NCI-H748 (cell line): ENCODE results near the gene GPHA2.

ENCODE experiments used
- DNase-seq: peaks from one replicate; lab custom pipeline; 2025; ENCODE audit not compliant: unreplicated experiment; lab: John Stamatoyannopoulos, UW

GPHA2 gene

DNA sequence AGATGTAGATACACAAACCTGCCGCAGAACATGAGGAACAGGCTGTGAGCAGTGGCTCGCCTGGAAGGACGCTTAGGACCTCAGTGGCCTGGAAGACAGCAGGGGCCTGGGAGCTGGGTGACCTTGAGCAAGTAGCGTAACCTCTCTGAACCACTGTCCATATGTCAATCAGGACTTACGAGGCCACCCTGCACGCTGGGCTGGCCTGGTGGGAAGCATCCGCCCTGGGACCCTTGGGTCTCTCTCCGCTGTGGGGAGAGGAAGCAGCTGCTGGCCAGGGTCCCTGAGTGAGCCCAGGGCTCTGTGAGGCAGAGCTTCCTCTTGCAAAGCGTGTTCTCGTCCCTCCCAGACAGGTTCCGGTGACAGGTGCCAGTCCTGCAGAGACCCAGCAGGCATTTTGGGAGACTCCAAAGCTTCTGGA is 43.3 kb downstream of the GPHA2 start:
- DNase-seq: no peak

DNA sequence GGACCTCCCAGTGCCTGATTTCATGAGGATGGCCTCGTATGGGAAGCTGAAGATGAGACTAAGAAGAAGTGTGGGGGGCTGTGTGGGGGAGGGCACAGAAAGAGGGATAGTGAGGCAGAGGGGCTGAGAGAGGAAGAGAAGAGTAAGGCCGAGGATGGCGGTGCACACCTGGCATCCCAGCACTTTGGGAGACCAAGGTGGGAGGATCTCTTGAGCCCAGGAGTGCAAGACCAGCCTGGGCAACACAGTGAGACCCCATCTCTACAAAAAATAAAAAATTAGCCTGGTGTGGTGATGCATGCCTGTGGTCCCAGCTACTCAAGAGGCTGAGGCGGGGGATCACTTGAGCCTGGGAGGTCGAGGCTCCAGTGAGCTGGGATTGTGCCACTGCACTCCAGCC is 43.8 kb downstream of the GPHA2 start:
- DNase-seq: no peak

DNA sequence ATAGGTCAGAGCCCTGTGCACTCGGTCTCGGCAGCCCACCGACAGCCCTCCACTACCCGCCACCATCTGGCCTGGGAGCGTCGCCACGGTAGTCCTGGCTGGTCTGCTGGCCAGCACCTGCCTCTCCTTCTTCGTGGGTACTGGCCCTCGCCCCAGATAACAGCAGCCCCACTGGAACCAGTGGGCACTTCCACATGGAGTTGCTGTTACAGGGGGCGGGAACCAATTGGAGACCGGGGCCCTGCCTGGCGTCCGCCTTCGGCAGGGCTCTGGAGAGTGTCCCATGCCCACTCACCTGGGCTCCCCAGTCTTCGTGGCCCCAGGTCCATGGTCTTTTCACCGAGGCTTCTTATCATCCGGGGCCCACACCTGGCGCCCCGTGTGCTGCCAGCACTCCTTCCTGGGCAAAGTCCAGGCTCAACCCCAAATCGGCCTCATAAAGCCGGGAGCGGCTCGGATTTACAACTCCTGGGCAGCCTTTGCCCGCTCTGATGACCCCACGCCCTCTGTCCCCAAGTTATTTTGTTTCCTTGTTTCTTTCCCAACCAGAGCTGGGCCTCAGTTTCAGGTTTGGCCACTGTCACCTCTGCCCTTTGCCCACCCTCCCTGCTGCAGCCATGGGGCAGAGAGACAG is 44.4 kb downstream of the GPHA2 start:
- DNase-seq: no peak

DNA sequence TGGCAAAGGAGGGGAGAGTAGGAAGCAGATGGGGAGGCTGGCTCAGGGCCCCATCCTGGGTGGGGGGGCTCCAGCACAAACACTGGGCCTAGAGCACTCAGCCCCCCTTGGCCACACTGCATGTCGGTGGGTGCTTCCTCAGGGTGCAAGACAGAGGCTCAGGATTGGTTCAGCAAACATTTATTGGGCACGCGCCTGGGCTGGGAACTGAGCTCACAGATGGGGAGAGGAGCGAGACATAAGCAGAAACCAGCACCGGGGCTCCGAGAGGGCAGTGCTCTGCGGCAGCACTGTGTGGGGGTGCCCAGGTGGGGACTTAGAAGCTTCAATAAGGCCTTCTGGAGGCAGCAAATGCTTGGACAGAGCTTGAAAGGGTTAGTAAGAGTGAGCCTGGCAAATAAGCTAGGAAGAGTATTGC is 45.2 kb downstream of the GPHA2 start:
- no peak for DNase-seq

DNA sequence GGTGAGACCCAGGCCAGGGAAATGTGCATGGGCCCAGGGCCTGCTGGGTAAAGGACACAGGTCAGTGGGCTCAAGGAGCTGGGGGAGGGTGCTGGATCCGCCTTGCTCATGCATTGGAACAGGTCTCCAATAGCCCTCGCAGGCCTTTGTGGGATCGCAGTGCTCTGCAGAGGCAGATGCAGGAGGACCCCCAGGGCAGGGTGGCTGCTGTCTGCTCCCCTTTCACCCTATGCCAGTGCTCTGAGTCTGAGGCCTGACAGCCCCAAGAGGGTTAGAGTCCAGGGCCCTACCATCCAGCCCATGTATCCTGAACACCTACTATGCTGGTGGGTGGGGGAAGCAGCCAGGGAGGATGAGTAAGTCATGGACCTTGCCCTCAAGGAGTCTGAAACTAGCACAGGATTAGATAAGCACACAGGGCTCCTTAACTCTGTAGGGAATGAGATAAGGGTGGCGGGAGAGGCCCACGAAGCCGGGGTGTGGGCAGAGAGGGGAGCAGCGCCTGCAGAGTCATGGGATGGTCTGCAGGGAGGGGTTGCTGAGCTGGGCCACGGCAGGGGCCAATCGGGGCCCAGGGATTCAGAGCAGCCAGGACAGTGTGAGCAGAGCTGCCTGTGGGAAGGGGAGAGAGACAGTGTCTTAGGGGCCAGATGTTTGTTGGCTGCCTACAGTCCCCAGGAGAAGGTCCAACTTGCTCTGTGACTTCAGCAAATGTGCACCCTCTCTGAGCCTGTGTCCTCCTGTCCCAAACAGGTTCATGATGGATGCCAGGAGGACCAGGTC is 46.8 kb downstream of the GPHA2 start:
- DNase-seq: no peak

DNA sequence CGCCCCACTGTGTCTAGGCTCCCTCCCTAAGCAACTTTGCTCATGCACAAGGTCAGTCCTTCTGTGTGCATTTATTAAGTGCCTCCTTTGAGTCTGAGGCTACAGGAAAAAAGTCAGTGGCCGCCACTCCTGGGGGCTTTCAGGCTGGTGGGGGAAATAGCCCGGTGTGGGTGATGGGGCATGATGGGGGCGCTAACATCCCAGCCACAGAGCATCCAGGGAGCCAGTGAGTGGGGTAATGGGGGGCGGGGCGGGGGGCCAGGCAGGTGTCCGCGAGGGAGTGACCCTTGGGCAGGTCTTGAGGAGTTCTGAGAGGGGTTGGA is 47.3 kb downstream of the GPHA2 start:
- no peak for DNase-seq

DNA sequence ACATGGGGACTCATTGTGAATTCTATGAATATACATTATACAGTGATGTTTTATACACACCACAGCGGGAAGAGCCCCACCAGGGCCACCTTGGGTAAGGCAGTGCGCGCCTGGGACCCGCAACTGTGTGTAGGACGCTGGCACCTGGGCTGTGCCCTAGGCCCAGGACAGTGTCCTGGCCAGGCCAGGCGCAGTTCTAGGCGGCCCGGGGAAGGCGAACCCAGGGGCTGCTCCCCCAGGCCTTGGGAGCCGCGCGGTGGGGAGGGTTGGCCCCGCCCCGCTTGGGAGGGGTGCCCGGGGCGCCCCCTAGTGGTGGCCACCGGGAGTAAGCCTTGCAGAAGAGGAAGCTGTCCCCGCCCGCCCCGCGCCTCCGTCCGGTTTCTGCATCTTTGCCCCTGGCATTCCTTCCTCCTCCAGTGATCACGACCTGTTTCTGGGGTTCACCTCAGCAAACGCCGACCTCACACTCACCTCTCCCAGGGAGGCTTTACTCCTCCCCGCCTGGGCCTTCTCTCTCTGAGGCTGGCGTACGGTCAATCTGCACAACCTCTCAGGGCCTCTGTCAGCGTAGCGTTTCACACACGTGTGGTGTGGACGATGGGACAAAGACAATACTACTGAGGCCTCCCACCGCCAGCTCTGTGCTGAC is 47.8 kb downstream of the GPHA2 start:
- peak; percentile 59 for DNase-seq

DNA sequence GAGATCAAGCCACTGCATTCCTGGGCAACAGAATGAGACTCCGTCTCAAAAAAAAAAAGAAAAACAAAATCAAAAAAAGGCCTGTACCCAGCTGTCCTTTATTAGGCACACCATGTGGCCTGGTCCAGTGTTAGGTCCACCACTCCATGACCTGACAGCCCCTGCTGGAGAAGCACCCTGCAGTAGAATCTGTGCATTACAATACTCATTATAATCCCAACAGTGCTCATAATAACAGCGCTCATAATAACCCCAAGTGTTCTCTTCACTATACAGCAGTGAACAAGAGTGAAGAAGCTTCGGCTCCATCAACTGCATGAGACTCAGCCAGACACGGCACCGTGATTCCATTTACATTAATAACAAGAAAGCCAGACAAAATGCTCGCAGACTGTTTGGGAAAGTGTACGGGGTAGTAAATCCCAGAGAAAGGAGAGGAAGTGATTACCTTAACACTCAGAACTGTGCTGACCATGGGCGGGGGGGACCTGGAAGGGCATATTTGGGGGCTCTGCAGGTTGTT is 48.4 kb downstream of the GPHA2 start:
- DNase-seq: no peak

DNA sequence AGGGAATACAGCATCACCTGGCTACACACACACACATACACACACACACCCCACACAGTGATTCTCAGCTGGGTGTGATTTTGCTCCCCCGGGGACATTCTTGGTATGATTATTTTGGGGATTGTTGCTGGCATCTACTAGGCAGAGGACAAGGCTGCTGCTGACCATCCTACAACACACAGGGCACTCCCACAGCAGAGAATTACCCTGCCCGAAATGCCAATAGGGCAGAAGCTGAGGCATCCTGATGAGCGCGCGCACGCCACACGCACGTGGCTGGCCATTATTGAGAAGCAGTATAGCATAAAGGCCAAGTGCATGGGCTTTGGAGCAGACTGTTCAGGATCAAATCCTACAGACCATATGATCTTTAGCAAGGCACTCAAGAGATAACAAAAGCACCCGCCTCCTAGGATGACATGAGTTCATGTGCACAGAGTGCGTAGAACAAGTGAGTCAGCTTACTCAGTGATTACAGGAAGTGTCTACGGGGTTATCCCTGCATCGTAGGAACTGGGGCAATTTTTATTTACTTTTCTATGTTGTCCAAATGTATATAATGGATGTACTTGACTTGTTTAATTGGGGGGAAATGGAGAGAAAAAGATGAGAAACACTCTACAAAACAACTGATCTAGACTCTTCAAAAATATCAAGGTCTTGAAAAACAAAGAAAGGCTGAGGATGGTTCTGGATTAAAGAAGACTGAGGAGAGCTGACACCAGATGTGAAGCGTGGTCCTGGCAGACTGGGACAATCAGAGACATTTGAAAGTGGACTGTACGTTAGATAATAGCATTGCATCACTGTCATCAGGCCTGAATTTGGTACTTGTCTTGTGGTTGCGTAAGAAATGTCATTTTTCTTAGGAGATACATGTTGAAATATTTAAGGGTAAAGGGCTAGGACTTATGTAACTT is 50.1 kb downstream of the GPHA2 start:
- peak; percentile 25 for DNase-seq
